Uterus (tissue), 2 donors: ENCODE data around the gene VMP1.

ENCODE experiments used
- POLR2A ChIP-seq, 2 donors: fragments of 450-650 bp; IDR thresholded peaks; one replicate each; pipeline ENCODE4 v1.6.1; 2016; ENCODE audit warnings: antibody characterized with exemption in 2 of 2, mild to moderate bottlenecking in 1 of 2, moderate library complexity in 1 of 2
- TF ChIP-seq, protein P1 (sequence below), 4 experiments: fragments of 200-600 bp in 2 of 4; fragments of 450-650 bp in 2 of 4; sonication (generic) in 2 of 4; IDR thresholded peaks; one replicate each; pipeline ENCODE4 v1.5.1; 2016 to 2019; ENCODE audit warnings: antibody characterized with exemption in 4 of 4, mild to moderate bottlenecking in 2 of 4, moderate library complexity in 1 of 4

DNA sequence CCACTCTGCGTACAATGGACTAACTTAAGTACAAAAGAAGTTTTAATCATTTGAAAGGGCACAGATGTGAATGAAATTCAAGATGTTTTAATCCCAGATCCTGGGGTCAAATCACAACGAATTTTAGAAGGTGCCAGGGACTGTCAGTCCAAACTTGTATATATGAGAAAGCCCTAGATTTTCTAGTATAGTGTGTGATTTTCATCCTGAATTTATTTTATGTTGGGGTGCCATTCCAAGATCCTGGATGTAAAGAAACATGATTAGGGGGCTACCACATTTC lies 121.0 kb downstream of the VMP1 start:
- TF ChIP-seq, protein P1, sequence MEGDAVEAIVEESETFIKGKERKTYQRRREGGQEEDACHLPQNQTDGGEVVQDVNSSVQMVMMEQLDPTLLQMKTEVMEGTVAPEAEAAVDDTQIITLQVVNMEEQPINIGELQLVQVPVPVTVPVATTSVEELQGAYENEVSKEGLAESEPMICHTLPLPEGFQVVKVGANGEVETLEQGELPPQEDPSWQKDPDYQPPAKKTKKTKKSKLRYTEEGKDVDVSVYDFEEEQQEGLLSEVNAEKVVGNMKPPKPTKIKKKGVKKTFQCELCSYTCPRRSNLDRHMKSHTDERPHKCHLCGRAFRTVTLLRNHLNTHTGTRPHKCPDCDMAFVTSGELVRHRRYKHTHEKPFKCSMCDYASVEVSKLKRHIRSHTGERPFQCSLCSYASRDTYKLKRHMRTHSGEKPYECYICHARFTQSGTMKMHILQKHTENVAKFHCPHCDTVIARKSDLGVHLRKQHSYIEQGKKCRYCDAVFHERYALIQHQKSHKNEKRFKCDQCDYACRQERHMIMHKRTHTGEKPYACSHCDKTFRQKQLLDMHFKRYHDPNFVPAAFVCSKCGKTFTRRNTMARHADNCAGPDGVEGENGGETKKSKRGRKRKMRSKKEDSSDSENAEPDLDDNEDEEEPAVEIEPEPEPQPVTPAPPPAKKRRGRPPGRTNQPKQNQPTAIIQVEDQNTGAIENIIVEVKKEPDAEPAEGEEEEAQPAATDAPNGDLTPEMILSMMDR (IDR thresholded peaks at IDR 0.05): no peak
- TF ChIP-seq POLR2A (IDR thresholded peaks at IDR 0.05): no peak
